ENCODE data around the gene KIAA0930.

The KIAA0930 gene

DNA sequence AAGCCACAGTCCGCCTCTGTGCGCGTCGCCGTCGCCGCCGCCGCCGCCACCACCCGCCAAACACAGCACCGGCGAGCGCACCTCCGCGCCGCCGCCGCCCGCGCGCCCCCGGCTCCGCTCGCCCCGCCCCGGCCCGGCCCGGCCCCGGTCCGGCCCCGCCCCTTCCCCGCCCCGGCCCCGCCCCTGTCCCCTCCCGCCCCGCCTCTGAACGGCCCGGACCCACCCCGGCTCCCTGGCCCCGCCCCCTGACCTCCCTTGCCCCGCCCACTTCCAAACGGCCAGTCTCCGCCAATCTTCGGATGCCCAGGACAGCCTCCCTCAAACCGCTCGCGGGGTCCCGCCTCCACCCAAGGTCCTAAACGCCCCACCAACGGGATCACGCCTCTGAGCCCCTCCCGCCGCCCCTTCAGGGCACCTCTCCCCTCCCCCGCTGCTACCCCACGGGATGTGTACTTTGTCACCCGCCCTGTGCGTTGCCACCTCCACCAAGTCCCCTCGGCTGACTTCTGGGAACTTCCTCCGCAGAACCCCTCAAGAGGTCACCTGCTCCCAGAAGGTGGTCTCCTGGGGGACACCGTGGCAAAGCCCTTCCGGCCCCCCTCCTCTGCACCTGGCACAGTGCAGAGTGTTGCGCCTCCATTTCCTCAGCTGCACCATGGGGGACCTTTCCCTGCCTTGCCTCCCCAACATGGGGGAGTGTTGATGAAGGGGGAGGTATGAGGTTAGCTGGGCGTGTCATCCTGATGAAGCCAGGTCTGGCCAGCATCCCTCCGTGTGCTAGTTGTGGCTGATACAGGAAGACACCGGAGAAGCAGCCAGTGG lies at the start of gene KIAA0930 (continued):
- TF ChIP-seq ZNF639 (tag by site-specific recombination; IDR thresholded peaks at IDR 0.05) (no peak), ZNF10 (tag by site-specific recombination; IDR thresholded peaks at IDR 0.05) (no peak), KLF1 (tag by site-specific recombination; IDR thresholded peaks at IDR 0.05) (peak; percentile 84), ZNF133 (tag by site-specific recombination; IDR thresholded peaks at IDR 0.05) (no peak), ZNF169 (tag by site-specific recombination; IDR thresholded peaks at IDR 0.05) (no peak), EGR2 (tag by site-specific recombination; IDR thresholded peaks at IDR 0.05; ENCODE audit: low read depth) (peak; percentile 94), ZNF76 (tag by site-specific recombination; IDR thresholded peaks at IDR 0.05; ENCODE audit: borderline replicate concordance, low read depth) (no peak), SP3 (tag by site-specific recombination; IDR thresholded peaks at IDR 0.05) (peak; percentile 90), ZNF658 (tag by site-specific recombination; IDR thresholded peaks at IDR 0.05) (no peak), ZNF596 (tag by site-specific recombination; IDR thresholded peaks at IDR 0.05) (no peak), ZNF324 (tag by site-specific recombination; IDR thresholded peaks at IDR 0.05) (no peak), ZFP3 (tag by site-specific recombination; IDR thresholded peaks at IDR 0.05; ENCODE audit: low read depth) (no peak), ZNF48 (tag by site-specific recombination; IDR thresholded peaks at IDR 0.05) (no peak), ZNF341 (tag by site-specific recombination; IDR thresholded peaks at IDR 0.05; ENCODE audit: low read depth) (peak; percentile 75), ZFHX2 (tag by site-specific recombination; conservative IDR thresholded peaks at IDR 0.05) (peak; percentile 95), ZNF394 (tag by site-specific recombination; IDR thresholded peaks at IDR 0.05; ENCODE audit: borderline replicate concordance) (no peak), ZNF654 (tag by site-specific recombination; IDR thresholded peaks at IDR 0.05; ENCODE audit: low read depth) (no peak), GFI1B (tag by site-specific recombination; IDR thresholded peaks at IDR 0.05) (no peak), ZNF140 (tag by site-specific recombination; IDR thresholded peaks at IDR 0.05) (no peak), PRDM4 (tag by site-specific recombination; IDR thresholded peaks at IDR 0.05) (no peak), ZNF514 (tag by site-specific recombination; IDR thresholded peaks at IDR 0.05) (no peak), ZBTB21 (tag by site-specific recombination; IDR thresholded peaks at IDR 0.05) (no peak), PRDM1 (tag by site-specific recombination; IDR thresholded peaks at IDR 0.05) (no peak), GLI4 (tag by site-specific recombination; IDR thresholded peaks at IDR 0.05) (no peak), ZNF366 (tag by site-specific recombination; conservative IDR thresholded peaks at IDR 0.05) (no peak), ZNF132 (tag by site-specific recombination; IDR thresholded peaks at IDR 0.05; ENCODE audit: borderline replicate concordance) (no peak), ZNF626 (tag by site-specific recombination; IDR thresholded peaks at IDR 0.05) (no peak), ZNF624 (tag by site-specific recombination; IDR thresholded peaks at IDR 0.05) (no peak)
- TF ChIP-seq, protein P1, sequence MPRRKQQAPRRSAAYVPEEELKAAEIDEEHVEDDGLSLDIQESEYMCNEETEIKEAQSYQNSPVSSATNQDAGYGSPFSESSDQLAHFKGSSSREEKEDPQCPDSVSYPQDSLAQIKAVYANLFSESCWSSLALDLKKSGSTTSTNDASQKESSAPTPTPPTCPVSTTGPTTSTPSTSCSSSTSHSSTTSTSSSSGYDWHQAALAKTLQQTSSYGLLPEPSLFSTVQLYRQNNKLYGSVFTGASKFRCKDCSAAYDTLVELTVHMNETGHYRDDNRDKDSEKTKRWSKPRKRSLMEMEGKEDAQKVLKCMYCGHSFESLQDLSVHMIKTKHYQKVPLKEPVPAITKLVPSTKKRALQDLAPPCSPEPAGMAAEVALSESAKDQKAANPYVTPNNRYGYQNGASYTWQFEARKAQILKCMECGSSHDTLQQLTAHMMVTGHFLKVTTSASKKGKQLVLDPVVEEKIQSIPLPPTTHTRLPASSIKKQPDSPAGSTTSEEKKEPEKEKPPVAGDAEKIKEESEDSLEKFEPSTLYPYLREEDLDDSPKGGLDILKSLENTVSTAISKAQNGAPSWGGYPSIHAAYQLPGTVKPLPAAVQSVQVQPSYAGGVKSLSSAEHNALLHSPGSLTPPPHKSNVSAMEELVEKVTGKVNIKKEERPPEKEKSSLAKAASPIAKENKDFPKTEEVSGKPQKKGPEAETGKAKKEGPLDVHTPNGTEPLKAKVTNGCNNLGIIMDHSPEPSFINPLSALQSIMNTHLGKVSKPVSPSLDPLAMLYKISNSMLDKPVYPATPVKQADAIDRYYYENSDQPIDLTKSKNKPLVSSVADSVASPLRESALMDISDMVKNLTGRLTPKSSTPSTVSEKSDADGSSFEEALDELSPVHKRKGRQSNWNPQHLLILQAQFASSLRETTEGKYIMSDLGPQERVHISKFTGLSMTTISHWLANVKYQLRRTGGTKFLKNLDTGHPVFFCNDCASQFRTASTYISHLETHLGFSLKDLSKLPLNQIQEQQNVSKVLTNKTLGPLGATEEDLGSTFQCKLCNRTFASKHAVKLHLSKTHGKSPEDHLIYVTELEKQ (tag by site-specific recombination; IDR thresholded peaks at IDR 0.05; ENCODE audit: borderline replicate concordance) = no peak
